Body of pancreas (tissue), 4 donors: ENCODE data around the gene ADGRL3. TPM values are rescaled to one million over a fixed set of nuclear protein-coding genes. Genes with fewer than 3 reads are reported as not detected.

Experiments
- ATAC-seq: fragments of 150-250 bp; one replicate; pipeline ENCODE4 v1.9.1; 2016
- DNase-seq, 4 donors: peaks; one replicate each; pipeline ENCODE4 v3.0.0-alpha.2; 2019
- H3K27ac ChIP-seq, 4 donors: fragments of 200-600 bp; sonication (generic); 1 replicate in 3 of 4; 2 replicates in 1 of 4; pipeline versions ENCODE4 v1.5.1 to v1.6.1; 2016 to 2019; ENCODE audit warnings: mild to moderate bottlenecking in 1 of 4, mixed read lengths in 1 of 4, moderate library complexity in 1 of 4
- H3K27me3 ChIP-seq, 2 donors: fragments of 200-600 bp; sonication (generic); one replicate each; pipeline ENCODE4 v1.6.0; 2016; ENCODE audit warnings: mild to moderate bottlenecking in 1 of 2
- H3K36me3 ChIP-seq, 2 donors: fragments of 200-600 bp; sonication (generic); replicated peaks in 1 of 2; 2 replicates each; pipeline ENCODE4 v1.5.1; 2016; ENCODE audit warnings: low read depth in 2 of 2; ENCODE audit not compliant: insufficient read depth in 1 of 2
- H3K4me1 ChIP-seq: fragments of 200-600 bp; sonication (generic); one replicate; pipeline ENCODE4 v1.6.0; 2016
- H3K4me3 ChIP-seq, 2 donors: fragments of 200-600 bp; sonication (generic); 1 replicate in 1 of 2; 2 replicates in 1 of 2; pipeline ENCODE4 v1.5.1; 2016 to 2019
- H3K9me3 ChIP-seq, 3 donors: fragments of 200-600 bp; sonication (generic); 1 replicate in 2 of 3; 2 replicates in 1 of 3; pipeline ENCODE4 v1.5.1; 2016
- POLR2A ChIP-seq, 3 donors: fragments of 450-650 bp; IDR thresholded peaks; one replicate each; pipeline ENCODE4 v1.6.1; 2016; ENCODE audit warnings: antibody characterized with exemption in 3 of 3, mild to moderate bottlenecking in 2 of 3
- WGBS, 2 donors: methylation state at CpG; one replicate each; pipeline ENCODE4 v1.1.5; 2017; 5-methylcytosine and 5-hydroxymethylcytosine counted together
- intact Hi-C: fragments of 100-400 bp; cut with DNase I; formaldehyde crosslinking; loops from one replicate; pipeline ENCODE4 v1.15.1; 2023
- total RNA-seq, 2 donors: library from RNA; depleted of rRNA; stranded (reverse); fragments of >200 nt; gene quantifications; one replicate each; pipeline ENCODE4 v1.1.0, GENCODE V29; 2016
- TF ChIP-seq, protein P1 (sequence below), 7 experiments: fragments of 450-650 bp in 4 of 7; fragments of 200-600 bp in 3 of 7; sonication (generic) in 3 of 7; IDR thresholded peaks; one replicate each; pipeline ENCODE4 v1.5.1; 2016 to 2019; ENCODE audit warnings: antibody characterized with exemption in 7 of 7

Gene ADGRL3
- total RNA-seq, 2 donors from 2014 or later: 0.33 to 1.0 TPM

DNA sequence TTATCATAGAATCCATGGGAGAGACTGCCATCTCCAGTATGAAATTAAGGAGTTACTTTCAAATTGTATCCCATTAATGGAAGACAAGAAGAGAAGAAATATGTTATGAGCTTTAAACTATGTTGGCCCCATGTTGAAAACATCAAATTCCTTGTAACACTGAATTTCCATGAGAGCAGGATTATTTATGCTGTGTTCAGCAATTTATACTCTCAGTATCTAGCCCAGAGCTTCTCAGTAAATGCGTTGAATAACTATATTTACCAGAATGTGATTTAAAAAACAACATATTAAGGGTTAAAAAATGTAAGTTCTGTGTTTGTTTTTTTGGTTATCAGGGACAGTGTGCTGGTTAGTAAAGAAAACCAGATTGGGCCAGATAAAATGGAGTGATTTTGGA is 74.2 kb downstream of the ADGRL3 start:
- no peak for DNase-seq
- 67 to 78% methylated on average over 1 of the region's 1 CpG for WGBS, 2 donors

DNA sequence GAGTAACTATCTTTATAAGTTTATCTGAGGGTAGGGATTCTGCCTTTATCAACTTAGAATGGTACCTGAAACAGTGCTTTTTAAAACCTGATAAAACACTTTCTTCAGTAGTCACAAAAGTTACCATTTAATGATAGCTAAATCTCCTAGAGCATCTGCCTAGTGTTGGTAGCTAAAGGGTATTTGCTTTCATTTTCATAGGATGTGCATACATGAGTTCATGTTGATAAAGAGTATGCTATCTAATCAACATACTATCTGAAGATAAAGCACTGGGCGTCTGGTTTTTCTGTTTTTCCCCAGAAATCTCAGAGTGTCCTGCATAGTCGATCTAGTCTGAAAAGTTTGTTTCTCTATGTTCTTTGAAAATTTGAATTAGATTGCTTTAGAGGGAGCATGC is 75.1 kb downstream of the ADGRL3 start:
- no peak for TF ChIP-seq POLR2A (IDR thresholded peaks at IDR 0.05)
- TF ChIP-seq, protein P1, sequence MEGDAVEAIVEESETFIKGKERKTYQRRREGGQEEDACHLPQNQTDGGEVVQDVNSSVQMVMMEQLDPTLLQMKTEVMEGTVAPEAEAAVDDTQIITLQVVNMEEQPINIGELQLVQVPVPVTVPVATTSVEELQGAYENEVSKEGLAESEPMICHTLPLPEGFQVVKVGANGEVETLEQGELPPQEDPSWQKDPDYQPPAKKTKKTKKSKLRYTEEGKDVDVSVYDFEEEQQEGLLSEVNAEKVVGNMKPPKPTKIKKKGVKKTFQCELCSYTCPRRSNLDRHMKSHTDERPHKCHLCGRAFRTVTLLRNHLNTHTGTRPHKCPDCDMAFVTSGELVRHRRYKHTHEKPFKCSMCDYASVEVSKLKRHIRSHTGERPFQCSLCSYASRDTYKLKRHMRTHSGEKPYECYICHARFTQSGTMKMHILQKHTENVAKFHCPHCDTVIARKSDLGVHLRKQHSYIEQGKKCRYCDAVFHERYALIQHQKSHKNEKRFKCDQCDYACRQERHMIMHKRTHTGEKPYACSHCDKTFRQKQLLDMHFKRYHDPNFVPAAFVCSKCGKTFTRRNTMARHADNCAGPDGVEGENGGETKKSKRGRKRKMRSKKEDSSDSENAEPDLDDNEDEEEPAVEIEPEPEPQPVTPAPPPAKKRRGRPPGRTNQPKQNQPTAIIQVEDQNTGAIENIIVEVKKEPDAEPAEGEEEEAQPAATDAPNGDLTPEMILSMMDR (IDR thresholded peaks at IDR 0.05): no peak
- no peak overlapping the region for H3K4me3 ChIP-seq
- H3K9me3 ChIP-seq: no peaks in the 10 kb centered on the region
- no peak overlapping the region for H3K27ac ChIP-seq
- H3K36me3 ChIP-seq: no peaks in the 10 kb centered on the region
- intact Hi-C loops: no loop called here
- ATAC-seq (no peak), DNase-seq (no peak)
- H3K4me1 ChIP-seq: no peaks in the 10 kb centered on the region
- 48 to 51% methylated on average over 2 of the region's 2 CpGs for WGBS, 2 donors
- H3K27me3 ChIP-seq: no peaks in the 10 kb centered on the region

More for the DNA sequence above, 74.2 kb downstream of the ADGRL3 start:
- no peak for ATAC-seq
- H3K27me3 ChIP-seq: no peaks in the 10 kb centered on the region
- no peaks in the 10 kb centered on the region for H3K36me3 ChIP-seq
- no peak for TF ChIP-seq POLR2A (IDR thresholded peaks at IDR 0.05)
- TF ChIP-seq, protein P1 (IDR thresholded peaks at IDR 0.05): no peak
- H3K4me1 ChIP-seq: no peaks in the 10 kb centered on the region
- intact Hi-C loops: no loop called here
- no peak overlapping the region for H3K4me3 ChIP-seq
- H3K9me3 ChIP-seq: no peaks in the 10 kb centered on the region
- H3K27ac ChIP-seq: no peak overlapping the region

DNA sequence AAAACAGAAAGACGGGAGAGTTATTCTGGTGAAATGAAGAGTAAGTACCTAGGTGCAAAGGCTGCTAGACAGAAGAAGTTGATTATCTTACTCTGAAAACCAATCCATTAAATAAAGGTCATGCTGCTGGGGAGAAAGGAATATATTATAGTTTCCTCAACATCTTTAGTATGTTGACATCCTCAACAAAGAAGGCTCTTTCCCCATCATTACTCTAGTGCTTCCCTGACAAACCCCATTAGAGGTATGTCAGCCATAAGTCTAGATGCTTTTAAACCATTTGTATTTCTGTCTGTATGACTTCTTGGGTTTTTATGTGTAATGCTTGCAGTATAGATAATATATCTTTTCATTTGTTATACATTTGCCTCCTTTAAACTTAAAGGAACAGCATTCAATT is 75.9 kb downstream of the ADGRL3 start:
- H3K4me3 ChIP-seq: no peak overlapping the region
- H3K9me3 ChIP-seq: no peaks in the 10 kb centered on the region
- no peak for TF ChIP-seq POLR2A (IDR thresholded peaks at IDR 0.05)
- TF ChIP-seq, protein P1 (IDR thresholded peaks at IDR 0.05): no peak
- H3K27ac ChIP-seq: no peak overlapping the region
- no peaks in the 10 kb centered on the region for H3K27me3 ChIP-seq
- DNase-seq: no peak
- intact Hi-C loops: no loop called here
- 51 to 75% methylated on average over 1 of the region's 1 CpG for WGBS, 2 donors
- no peaks in the 10 kb centered on the region for H3K4me1 ChIP-seq
- ATAC-seq: no peak
- no peaks in the 10 kb centered on the region for H3K36me3 ChIP-seq

GRCh38 chr4:61277785-61278760 is 77.9 kb downstream of the ADGRL3 start:
- Histone ChIP-seq H3K36me3 (no peaks in the 10 kb centered on the region), H3K27ac (no peak overlapping the region), H3K4me3 (no peak overlapping the region), H3K27me3 (no peaks in the 10 kb centered on the region), H3K9me3 (no peaks in the 10 kb centered on the region), H3K4me1 (no peaks in the 10 kb centered on the region)
- WGBS, 2 donors: 52 to 54% methylated on average over 5 of the region's 5 CpGs
- no peak for TF ChIP-seq POLR2A (IDR thresholded peaks at IDR 0.05)
- DNase-seq: no peak
- no peak for ATAC-seq
- intact Hi-C loops: no loop called here

- ATAC-seq (no peak), DNase-seq (no peak)
- Histone ChIP-seq H3K4me3 (no peak overlapping the region), H3K27me3 (no peaks in the 10 kb centered on the region), H3K36me3 (no peaks in the 10 kb centered on the region), H3K4me1 (no peaks in the 10 kb centered on the region), H3K27ac (no peak overlapping the region), H3K9me3 (no peaks in the 10 kb centered on the region)
- 46 to 69% methylated on average over 3 of the region's 3 CpGs for WGBS, 2 donors
- TF ChIP-seq, protein P1 (IDR thresholded peaks at IDR 0.05): no peak
- no peak for TF ChIP-seq POLR2A (IDR thresholded peaks at IDR 0.05)
- intact Hi-C loops: no loop called here
Observed at GRCh38 chr4:61292322-61292721, 92.2 kb downstream of the ADGRL3 start.
